Keratinocyte (primary cell): ENCODE measurements around the gene RPS27A. TPM values are rescaled to one million over a fixed set of nuclear protein-coding genes. Genes with fewer than 3 reads are reported as not detected.

ENCODE experiments used
- DNase-seq: peaks from one replicate; pipeline ENCODE4 v3.0.0-alpha.2; 2011; ENCODE audit warnings: low read depth, missing footprints, low spot score
- FAIRE-seq: peaks from 2 replicates; lab custom pipeline; 2011; peaks lifted over from hg19 to GRCh38; lab: Jason Lieb, UNC
- H2AFZ ChIP-seq: 2 replicates; pipeline ENCODE4 v1.6.0; 2012; ENCODE audit warnings: low read length, control low read depth, inconsistent platforms; ENCODE audit not compliant: control insufficient read depth
- H3K27ac ChIP-seq: 2 replicates; pipeline ENCODE4 v1.5.1; 2011; ENCODE audit warnings: low read length; ENCODE audit not compliant: control insufficient read depth, insufficient read depth
- H3K27me3 ChIP-seq: 3 replicates; pipeline ENCODE4 v1.6.0; 2011; ENCODE audit warnings: low read length; ENCODE audit not compliant: control insufficient read depth, insufficient read depth; ENCODE audit errors: extremely low read depth
- H3K36me3 ChIP-seq, 2 experiments: 2 replicates in 1 of 2; 3 replicates in 1 of 2; pipeline ENCODE4 v1.5.1; 2011; ENCODE audit warnings: low read length in 2 of 2, mild to moderate bottlenecking in 1 of 2; ENCODE audit not compliant: control insufficient read depth in 2 of 2, insufficient read depth in 2 of 2; ENCODE audit errors: extremely low read depth in 1 of 2
- H3K4me1 ChIP-seq: 3 replicates; pipeline ENCODE4 v1.5.1; 2011; ENCODE audit warnings: low read length; ENCODE audit not compliant: control insufficient read depth, insufficient read depth; ENCODE audit errors: extremely low read depth
- H3K4me2 ChIP-seq: 3 replicates; pipeline ENCODE4 v1.6.0; 2011; ENCODE audit warnings: low read depth, low read length; ENCODE audit not compliant: control insufficient read depth, insufficient read depth; ENCODE audit errors: extremely low read depth
- H3K4me3 ChIP-seq, 3 experiments: fragments of 200-600 bp in 1 of 3; sonication (generic) in 1 of 3; 2 replicates in 2 of 3; 3 replicates in 1 of 3; pipeline ENCODE4 v1.5.1; 2011 to 2016; ENCODE audit warnings: low read length in 3 of 3, mild to moderate bottlenecking in 3 of 3, control low read depth in 2 of 3, inconsistent platforms in 1 of 3, low read depth in 1 of 3, mixed read lengths in 1 of 3, mixed run types in 1 of 3, moderate library complexity in 1 of 3; ENCODE audit not compliant: control insufficient read depth in 2 of 3, insufficient read depth in 2 of 3; ENCODE audit errors: extremely low read depth in 1 of 3
- H3K79me2 ChIP-seq: 2 replicates; pipeline ENCODE4 v1.6.0; 2012; ENCODE audit warnings: low read length; ENCODE audit not compliant: control insufficient read depth, insufficient read depth
- H3K9ac ChIP-seq: 3 replicates; pipeline ENCODE4 v1.6.0; 2011; ENCODE audit warnings: low read length; ENCODE audit not compliant: control insufficient read depth, insufficient read depth; ENCODE audit errors: extremely low read depth
- H3K9me1 ChIP-seq: 3 replicates; pipeline ENCODE4 v1.6.0; 2011; ENCODE audit warnings: low read length; ENCODE audit not compliant: control insufficient read depth, insufficient read depth; ENCODE audit errors: extremely low read depth
- H3K9me3 ChIP-seq: 2 replicates; pipeline ENCODE4 v1.5.1; 2012; ENCODE audit warnings: low read depth, low read length; ENCODE audit not compliant: control insufficient read depth
- H4K20me1 ChIP-seq: 3 replicates; pipeline ENCODE4 v1.6.0; 2011; ENCODE audit warnings: low read length; ENCODE audit not compliant: control insufficient read depth, insufficient read depth; ENCODE audit errors: extremely low read depth
- EZH2 ChIP-seq: IDR thresholded peaks from one replicate; pipeline ENCODE4 v1.6.1; 2012; ENCODE audit warnings: inconsistent platforms, mild to moderate bottlenecking, low read length, moderate library complexity
- dilution Hi-C: fragments of 300-500 bp; cut with MboI; formaldehyde crosslinking; loops from one replicate; pipeline ENCODE4 v1.7.0; 2020; ENCODE audit warnings: low sequenced_read_pairs; ENCODE audit not compliant: extremely low pct_ligation_motif_present
- polyA plus RNA-seq, 5 experiments: library from polyadenylated mRNA; depleted of rRNA in 3 of 5; stranded (reverse) in 3 of 5; stranded (forward) in 1 of 5; unstranded in 1 of 5; fragments of >200 nt; gene quantifications; 1 replicate in 1 of 5; 2 replicates in 3 of 5; 3 replicates in 1 of 5; pipeline versions ENCODE4 v1.2.1 to v1.2.3, GENCODE V29; 2011 to 2012; ENCODE audit warnings: missing spikeins in 2 of 5, low read depth in 1 of 5, low replicate concordance in 1 of 5
- TF ChIP-seq, protein P1 (sequence below), 3 experiments: IDR thresholded peaks in 1 of 3; conservative IDR thresholded peaks in 1 of 3; optimal IDR thresholded peaks in 1 of 3; 2 replicates in 2 of 3; 3 replicates in 1 of 3; pipeline versions ENCODE3 to v1.5.1; 2011; ENCODE audit warnings: low read length in 3 of 3, mild to moderate bottlenecking in 3 of 3, moderate library complexity in 2 of 3, control low read depth in 1 of 3, inconsistent platforms in 1 of 3; ENCODE audit not compliant: insufficient read depth in 2 of 3; ENCODE audit errors: extremely low read depth in 1 of 3

The RPS27A gene
- polyA plus RNA-seq, 1 donor (not counting 4 experiments of a cell fraction or from before 2014, with no cell fraction given): 2,341 TPM

- no peak overlapping the region for H3K4me2 ChIP-seq
- H3K9me1 ChIP-seq: no peaks in the 10 kb centered on the region
- DNase-seq: no peak
- dilution Hi-C loops: no loop called here
- no peaks in the 10 kb centered on the region for H3K27me3 ChIP-seq
- no peak overlapping the region for H2AFZ ChIP-seq
- no peak overlapping the region for H3K4me3 ChIP-seq
- H4K20me1 ChIP-seq: no peaks in the 10 kb centered on the region
- no peak for TF ChIP-seq EZH2
- TF ChIP-seq, protein P1, sequence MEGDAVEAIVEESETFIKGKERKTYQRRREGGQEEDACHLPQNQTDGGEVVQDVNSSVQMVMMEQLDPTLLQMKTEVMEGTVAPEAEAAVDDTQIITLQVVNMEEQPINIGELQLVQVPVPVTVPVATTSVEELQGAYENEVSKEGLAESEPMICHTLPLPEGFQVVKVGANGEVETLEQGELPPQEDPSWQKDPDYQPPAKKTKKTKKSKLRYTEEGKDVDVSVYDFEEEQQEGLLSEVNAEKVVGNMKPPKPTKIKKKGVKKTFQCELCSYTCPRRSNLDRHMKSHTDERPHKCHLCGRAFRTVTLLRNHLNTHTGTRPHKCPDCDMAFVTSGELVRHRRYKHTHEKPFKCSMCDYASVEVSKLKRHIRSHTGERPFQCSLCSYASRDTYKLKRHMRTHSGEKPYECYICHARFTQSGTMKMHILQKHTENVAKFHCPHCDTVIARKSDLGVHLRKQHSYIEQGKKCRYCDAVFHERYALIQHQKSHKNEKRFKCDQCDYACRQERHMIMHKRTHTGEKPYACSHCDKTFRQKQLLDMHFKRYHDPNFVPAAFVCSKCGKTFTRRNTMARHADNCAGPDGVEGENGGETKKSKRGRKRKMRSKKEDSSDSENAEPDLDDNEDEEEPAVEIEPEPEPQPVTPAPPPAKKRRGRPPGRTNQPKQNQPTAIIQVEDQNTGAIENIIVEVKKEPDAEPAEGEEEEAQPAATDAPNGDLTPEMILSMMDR (optimal IDR thresholded peaks at IDR 0.05 in 1 of 3, IDR thresholded peaks at IDR 0.05 in 1 of 3, conservative IDR thresholded peaks at IDR 0.05 in 1 of 3; ENCODE audit: extremely low read depth in 1 of 3, insufficient read depth in 2 of 3, low read length in 3 of 3): no peak
- H3K36me3 ChIP-seq: peaks cover 0 to 5% of the 10 kb centered on the region in 2 experiments
- no peaks in the 10 kb centered on the region for H3K4me1 ChIP-seq
- no peak overlapping the region for H3K27ac ChIP-seq
- no peaks in the 10 kb centered on the region for H3K79me2 ChIP-seq
- no peaks in the 10 kb centered on the region for H3K9me3 ChIP-seq
- no peak for FAIRE-seq
- no peak overlapping the region for H3K9ac ChIP-seq
Measured at GRCh38 chr2:55204536-55204935, 28.0 kb upstream of the RPS27A start.

DNA sequence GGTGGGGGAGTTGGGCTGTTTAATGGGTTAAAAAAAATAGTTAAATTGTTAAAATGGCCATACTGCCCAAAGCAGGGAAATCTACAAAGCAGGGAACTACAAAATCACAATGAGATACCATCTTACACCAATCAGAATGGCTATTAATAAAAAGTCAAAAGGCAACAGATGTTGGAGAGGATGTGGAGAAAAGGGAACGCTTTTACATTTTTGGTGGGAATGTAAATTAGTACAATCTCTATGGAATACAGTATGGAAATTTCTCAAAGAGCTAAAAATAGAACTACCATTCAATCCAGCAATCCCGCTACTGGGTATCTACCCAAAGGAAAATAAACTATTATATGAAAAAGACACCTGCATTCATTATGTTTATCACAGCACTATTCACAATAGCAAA, 27.5 kb upstream of the RPS27A start:
- no peak overlapping the region for H3K27ac ChIP-seq
- no peaks in the 10 kb centered on the region for H3K9me3 ChIP-seq
- no peaks in the 10 kb centered on the region for H3K79me2 ChIP-seq
- no peak overlapping the region for H3K9ac ChIP-seq
- no peaks in the 10 kb centered on the region for H4K20me1 ChIP-seq
- H3K36me3 ChIP-seq: peaks cover 0 to 3% of the 10 kb centered on the region in 2 experiments
- H3K9me1 ChIP-seq: no peaks in the 10 kb centered on the region
- no peak overlapping the region for H2AFZ ChIP-seq
- dilution Hi-C loops: no loop called here
- no peak for TF ChIP-seq EZH2
- TF ChIP-seq, protein P1 (optimal IDR thresholded peaks at IDR 0.05 in 1 of 3, IDR thresholded peaks at IDR 0.05 in 1 of 3, conservative IDR thresholded peaks at IDR 0.05 in 1 of 3; ENCODE audit: extremely low read depth in 1 of 3, insufficient read depth in 2 of 3, low read length in 3 of 3): no peak
- no peaks in the 10 kb centered on the region for H3K4me1 ChIP-seq
- no peaks in the 10 kb centered on the region for H3K27me3 ChIP-seq
- H3K4me3 ChIP-seq: no peak overlapping the region
- DNase-seq (no peak), FAIRE-seq (no peak)
- H3K4me2 ChIP-seq: no peak overlapping the region
